ENCODE data around the gene SEC61A2. TPM values are rescaled to one million over a fixed set of nuclear protein-coding genes. Genes with fewer than 3 reads are reported as not detected.

The SEC61A2 gene
- total and polyA plus RNA-seq, 2 of the 8 experiments (the other 6 are each of a cell fraction or from before 2014, with no cell fraction given), result 18.2 to 19.2 TPM

- TF ChIP-seq, protein P1, sequence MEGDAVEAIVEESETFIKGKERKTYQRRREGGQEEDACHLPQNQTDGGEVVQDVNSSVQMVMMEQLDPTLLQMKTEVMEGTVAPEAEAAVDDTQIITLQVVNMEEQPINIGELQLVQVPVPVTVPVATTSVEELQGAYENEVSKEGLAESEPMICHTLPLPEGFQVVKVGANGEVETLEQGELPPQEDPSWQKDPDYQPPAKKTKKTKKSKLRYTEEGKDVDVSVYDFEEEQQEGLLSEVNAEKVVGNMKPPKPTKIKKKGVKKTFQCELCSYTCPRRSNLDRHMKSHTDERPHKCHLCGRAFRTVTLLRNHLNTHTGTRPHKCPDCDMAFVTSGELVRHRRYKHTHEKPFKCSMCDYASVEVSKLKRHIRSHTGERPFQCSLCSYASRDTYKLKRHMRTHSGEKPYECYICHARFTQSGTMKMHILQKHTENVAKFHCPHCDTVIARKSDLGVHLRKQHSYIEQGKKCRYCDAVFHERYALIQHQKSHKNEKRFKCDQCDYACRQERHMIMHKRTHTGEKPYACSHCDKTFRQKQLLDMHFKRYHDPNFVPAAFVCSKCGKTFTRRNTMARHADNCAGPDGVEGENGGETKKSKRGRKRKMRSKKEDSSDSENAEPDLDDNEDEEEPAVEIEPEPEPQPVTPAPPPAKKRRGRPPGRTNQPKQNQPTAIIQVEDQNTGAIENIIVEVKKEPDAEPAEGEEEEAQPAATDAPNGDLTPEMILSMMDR (IDR thresholded peaks at IDR 0.05; ENCODE audit: control extremely low read depth in 1 of 3, insufficient read depth in 1 of 3, low read depth in 1 of 3, low read length in 3 of 3), result peak in 1 of 3 experiments; percentile 31; a peak in 1 of 4 replicates
Observed at GRCh38 chr10:12180221-12180974, 50.9 kb downstream of the SEC61A2 start (continued).

Data from H1 (cell line).